GM18502 (cell line): ENCODE results near the gene MCM3AP.
"Not testable (repeated sequence)": the region's sequence is repeated elsewhere in the genome, so short reads cannot be mapped to it uniquely, and the experiment has no call there.

Source experiments
- ATAC-seq: cut with Tn5 transposase; IDR thresholded peaks from one replicate; pipeline ENCODE4 v1.9.1; 2021; ENCODE audit warnings: mild to moderate bottlenecking; ENCODE audit not compliant: unreplicated experiment, poor library complexity

Gene MCM3AP

GRCh38 chr21:46312949-46313348 is 27.5 kb upstream of the MCM3AP start:
- ATAC-seq: no peak

GRCh38 chr21:46311568-46311967 is 26.2 kb upstream of the MCM3AP start:
- ATAC-seq: no peak

- ATAC-seq: not testable (repeated sequence)
Observed at GRCh38 chr21:46310260-46310659, 24.8 kb upstream of the MCM3AP start.

GRCh38 chr21:46308431-46308830 is 23.0 kb upstream of the MCM3AP start:
- ATAC-seq: no peak

- no peak for ATAC-seq
Observed at GRCh38 chr21:46307625-46308024, 22.2 kb upstream of the MCM3AP start.

- no peak for ATAC-seq
Observed at GRCh38 chr21:46304955-46305354, 19.5 kb upstream of the MCM3AP start.

- ATAC-seq: no peak
Observed at GRCh38 chr21:46304437-46304836, 19.0 kb upstream of the MCM3AP start.

GRCh38 chr21:46301759-46302158 is 16.3 kb upstream of the MCM3AP start:
- no peak for ATAC-seq

GRCh38 chr21:46299167-46299566 is 13.8 kb upstream of the MCM3AP start:
- ATAC-seq: no peak

GRCh38 chr21:46297338-46298271 is 12.2 kb upstream of the MCM3AP start:
- no peak for ATAC-seq

GRCh38 chr21:46295996-46296752 is 10.8 kb upstream of the MCM3AP start:
- ATAC-seq: no peak

GRCh38 chr21:46295177-46295770 is 9.9 kb upstream of the MCM3AP start:
- ATAC-seq: no peak

GRCh38 chr21:46294647-46295176 is 9.3 kb upstream of the MCM3AP start:
- no peak for ATAC-seq

GRCh38 chr21:46291561-46291960 is 6.2 kb upstream of the MCM3AP start:
- no peak for ATAC-seq

- ATAC-seq: no peak
Observed at GRCh38 chr21:46289655-46290179, 4.3 kb upstream of the MCM3AP start.

- no peak for ATAC-seq
Observed at GRCh38 chr21:46287541-46287940, 2.1 kb upstream of the MCM3AP start.

- ATAC-seq: no peak
Observed at GRCh38 chr21:46286648-46287002, 1.2 kb upstream of the MCM3AP start.

GRCh38 chr21:46285761-46286647 is 593 bp upstream of the MCM3AP start, which contains the start of gene YBEY:
Gene YBEY (plus strand): TSS chr21:46286342. CDS start chr21:46286914, 572 bp downstream.
- peak; percentile 89 for ATAC-seq

GRCh38 chr21:46284733-46285132 is 678 bp downstream of the MCM3AP start:
- no peak for ATAC-seq
